Activated CD4-positive, alpha-beta T cell treated with anti-CD3 and anti-CD28 coated beads, Interleukin-2, Interleukin-4, amounts not matched to agents 100 ng/mL and 50 ng/mL, durations not matched to agents 16 hours and 8 hours (primary cell): Measurements from ENCODE around the gene HAO1.
"Not testable (repeated sequence)": the region's sequence is repeated elsewhere in the genome, so short reads cannot be mapped to it uniquely, and the experiment has no call there.

Source experiments
- DNase-seq: peaks from one replicate; pipeline ENCODE4 v3.0.0-alpha.2; 2020; ENCODE audit warnings: low spot score

Gene HAO1

DNA sequence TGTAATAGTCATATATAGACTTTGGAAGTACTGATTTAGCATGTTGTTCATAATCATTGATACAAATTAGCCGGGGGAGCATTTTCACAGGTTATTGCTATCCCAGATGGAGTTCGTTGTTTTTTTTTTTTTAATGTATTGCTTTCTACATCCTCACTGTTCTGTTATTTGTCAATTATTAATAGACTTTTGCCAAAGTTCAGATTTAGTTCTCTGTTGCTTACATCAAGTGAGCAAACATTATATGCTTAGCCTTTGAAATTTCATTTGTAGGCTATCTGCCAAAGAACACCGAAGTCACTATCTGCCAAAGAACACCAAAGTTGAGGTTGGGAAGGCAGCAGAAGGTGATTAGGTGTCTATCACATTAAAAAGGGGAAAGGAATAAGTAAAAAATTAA, at the start of gene HAO1:
HAO1 (minus strand) TSS at position 118 of the 400 bp plus-strand sequence; CDS start at position 82, 36 bp downstream.
- DNase-seq, result no peak

DNA sequence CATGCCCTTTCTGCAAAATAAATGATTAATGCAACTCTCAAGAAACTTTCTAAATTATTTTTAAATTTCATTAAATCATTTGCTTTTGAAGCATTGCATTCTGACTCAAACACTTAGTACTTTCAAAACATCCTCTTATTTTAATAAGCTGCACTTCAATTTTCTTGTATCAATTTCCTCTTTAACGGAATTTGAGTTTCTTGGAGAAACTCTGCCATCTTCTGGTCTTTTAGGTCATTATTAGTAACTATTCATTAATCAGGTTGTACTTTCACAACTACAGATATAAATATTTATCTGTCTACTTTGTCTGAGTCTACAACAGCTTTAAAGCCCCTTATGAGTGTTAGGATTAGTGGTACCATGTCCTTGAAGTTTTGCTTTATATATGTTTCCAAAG, 49.1 kb upstream of the HAO1 start:
- DNase-seq, result no peak

DNA sequence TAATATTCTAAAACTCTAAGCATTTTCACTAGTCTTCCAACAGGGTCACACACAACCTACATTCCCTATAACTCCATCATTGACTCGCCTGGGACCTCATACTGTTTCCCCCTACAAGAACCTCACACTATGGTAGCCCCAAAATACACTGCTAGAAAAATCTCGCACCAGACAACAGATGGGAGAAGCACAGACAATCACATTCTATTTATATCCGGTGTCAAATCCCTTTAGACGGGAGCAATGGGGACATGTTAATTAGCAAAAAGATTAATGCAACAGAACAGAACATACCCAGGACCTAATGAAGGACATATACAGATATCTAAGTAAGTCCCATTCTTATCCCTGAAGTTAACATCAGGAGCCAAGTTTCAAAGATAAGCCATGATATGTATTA, 45.7 kb upstream of the HAO1 start:
- no peak for DNase-seq

DNA sequence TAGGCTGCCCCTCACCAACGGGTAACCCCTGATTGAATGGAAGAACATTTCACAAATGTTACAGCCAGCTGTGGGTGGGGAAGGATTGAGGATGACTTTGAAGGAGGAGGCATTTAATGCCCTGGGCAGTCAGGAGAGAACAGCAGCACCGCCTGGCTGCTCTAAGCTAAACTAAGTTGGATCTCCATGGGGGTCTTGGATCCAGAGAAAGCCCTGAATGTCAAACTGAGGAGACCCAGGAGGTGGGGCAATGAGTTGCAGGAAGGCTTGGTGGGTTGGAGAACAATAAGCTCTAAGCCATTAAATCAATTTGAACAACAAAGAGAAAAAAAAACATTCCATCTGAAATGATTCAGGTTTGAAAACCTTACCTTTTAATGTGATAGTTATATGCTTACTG, 43.9 kb upstream of the HAO1 start:
- DNase-seq, result no peak

DNA sequence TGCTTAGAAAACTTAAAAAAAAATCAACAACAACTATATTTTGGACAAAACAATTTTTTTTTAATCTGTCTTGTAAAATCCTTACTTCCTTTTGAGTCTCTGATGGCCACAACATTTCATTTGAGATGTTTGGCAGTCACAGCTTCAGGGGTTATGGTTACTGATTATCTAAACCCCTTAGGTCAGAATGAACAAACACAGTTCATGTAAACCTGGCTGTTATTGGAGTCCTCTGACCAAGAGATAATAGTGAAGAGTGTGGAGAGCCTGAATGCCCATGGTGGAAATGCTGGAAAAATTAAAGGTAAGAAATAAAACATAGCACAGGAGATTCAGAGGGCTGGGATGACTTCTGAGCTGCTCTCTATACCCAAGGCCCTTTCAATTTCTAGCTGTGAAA, 41.1 kb upstream of the HAO1 start:
- no peak for DNase-seq

- DNase-seq, result peak; percentile 12
Measured at GRCh38 chr20:7980332-7981046, 40.2 kb upstream of the HAO1 start.

GRCh38 chr20:7977709-7978108, 37.5 kb upstream of the HAO1 start:
- DNase-seq, result no peak

DNA sequence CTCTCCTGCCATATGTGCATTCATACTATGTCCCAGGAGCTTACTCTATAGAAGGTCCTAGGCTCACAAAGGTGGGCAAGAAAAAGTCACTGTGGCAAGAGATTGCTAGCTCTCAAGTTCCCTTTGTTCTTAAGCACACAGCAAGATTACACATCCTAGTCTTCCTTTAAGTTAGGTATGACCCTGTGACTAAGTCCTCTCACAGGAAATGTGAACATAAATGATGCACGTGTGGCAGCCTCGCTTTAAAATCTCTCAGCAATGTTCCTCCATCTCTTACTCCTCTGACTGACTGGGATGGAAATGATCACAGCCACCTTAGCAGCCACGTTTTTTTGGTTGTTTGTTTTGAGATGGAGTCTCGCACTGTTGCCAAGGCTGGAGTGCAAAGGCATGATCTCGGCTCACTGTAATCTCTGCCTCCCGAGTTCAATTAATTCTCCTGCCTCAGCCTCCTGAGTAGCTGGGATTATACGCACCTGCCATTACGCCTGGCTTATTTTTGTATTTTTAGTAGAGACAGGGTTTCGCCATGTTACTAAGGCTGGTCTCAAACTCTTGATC, 35.7 kb upstream of the HAO1 start:
- no peak for DNase-seq

DNA sequence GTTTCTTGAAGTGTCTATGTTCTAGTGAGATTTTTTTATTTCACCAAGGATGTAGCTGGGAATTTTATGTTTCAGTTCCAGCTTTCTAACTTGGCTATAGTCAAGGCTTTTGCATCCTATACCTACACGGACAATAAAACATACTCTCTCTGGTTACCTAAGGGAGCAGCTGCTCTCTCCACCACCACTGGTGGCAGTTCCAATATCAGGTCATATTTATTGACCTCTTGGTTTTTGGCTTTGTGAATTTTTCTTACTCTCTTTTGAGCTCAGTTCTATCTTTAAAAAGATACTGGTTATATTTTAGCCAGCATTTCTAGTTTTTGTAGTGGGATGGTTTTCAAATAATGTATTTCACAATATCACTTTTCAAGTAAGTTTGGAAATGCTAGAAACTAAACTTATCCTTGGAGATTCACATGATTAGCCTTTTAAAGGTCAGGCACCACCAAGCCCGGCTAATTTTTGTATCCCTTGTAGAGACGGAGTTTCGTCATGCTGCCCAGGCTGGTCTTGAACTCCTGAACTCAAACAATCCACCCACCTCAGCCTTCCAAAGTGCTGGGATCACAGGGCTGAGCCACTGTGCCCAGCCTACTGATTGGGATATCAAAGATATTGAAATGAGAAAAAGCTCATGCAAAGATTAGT, 34.7 kb upstream of the HAO1 start:
- DNase-seq, result no peak

GRCh38 chr20:7971536-7972280, 31.4 kb upstream of the HAO1 start:
- no peak for DNase-seq

- DNase-seq, result no peak
Measured at GRCh38 chr20:7967199-7967844, 27.1 kb upstream of the HAO1 start.

GRCh38 chr20:7966176-7966575, 25.9 kb upstream of the HAO1 start:
- no peak for DNase-seq

DNA sequence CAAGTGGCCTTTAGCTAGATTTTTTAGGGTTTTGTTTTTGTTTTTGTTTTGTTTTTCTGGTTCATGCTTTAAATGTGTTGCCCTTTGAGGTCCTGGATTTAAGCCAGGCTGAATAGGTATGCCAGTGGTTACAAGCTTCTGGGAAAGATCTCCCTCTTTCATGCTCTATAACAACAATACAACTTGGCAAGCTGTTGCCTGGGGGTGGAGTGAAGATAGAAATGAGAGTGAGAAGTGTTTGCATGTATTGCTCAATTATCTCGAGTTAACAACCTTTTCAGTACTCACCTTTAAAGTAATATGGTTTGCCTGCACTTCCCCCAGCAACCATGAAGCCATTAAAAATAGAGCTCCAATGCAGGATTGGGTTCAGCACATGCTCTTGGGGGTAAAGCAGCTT, 19.2 kb upstream of the HAO1 start:
- no peak for DNase-seq

- DNase-seq, result not testable (repeated sequence)
Measured at GRCh38 chr20:7956561-7956960, 16.3 kb upstream of the HAO1 start.

GRCh38 chr20:7950387-7950786, 10.1 kb upstream of the HAO1 start:
- no peak for DNase-seq

- DNase-seq, result no peak
Measured at GRCh38 chr20:7943891-7944290, 3.6 kb upstream of the HAO1 start.

DNA sequence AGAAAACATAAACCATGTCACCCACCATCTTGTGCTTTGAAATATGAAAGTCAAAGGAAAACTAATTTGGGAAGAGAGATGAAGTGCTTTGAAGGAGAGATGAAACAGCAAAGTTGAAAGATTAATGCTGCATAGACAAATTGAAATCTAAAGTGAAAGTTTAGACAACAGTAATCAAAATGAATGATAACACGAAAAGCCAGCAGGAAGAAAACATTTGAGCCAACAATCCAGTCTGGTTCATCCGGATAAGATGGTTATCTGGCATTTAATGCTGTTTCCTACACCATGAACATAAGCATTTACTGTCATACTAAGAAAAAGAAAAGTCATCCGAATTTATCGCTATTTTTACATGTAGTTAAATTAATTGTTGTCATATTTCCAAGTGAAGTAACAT, 595 bp downstream of the HAO1 start:
- DNase-seq, result no peak

- DNase-seq, result no peak
Measured at GRCh38 chr20:7938058-7938457, 2.2 kb downstream of the HAO1 start.

DNA sequence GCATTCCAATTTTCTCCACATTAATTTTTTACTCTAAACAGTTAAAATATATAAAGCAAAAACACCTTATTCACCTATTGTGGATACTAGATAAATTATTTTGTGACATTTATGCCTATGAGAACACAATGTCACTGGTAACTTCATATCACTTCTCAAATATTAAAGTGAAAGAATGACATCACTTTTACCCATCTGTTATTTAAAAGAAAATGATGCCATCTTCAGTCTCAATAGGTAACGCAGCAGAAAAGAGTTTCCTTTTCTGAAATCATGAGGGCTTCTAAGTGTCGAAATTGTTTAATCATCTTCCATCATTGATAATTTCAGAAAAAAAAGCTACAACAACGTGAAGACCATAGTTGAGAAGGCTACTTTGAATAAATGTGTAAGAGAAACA, 2.9 kb downstream of the HAO1 start:
- DNase-seq, result no peak

DNA sequence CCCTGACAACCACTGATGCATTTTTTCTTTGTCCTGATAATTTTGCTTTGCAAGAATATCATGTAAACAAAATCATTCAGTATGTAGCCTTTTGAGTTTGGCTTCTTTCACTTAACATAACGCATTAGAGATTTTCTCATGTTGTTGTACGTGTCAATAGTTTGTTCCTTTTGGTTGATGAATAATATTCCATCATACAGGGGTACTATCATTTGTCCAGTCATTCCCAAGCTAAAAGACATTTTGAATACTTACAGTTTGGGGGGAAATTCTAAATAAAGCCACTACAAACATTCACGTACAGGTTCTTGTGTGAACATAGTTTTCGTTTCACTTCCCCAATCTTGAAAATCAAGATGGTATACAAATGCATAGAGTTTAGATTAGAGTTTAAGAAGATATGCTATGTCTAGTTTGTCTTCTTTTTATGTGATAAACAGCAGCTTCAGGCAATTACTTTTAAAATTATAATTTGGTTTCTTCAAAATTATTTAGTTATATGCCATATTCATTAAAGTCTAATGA, 5.2 kb downstream of the HAO1 start:
- DNase-seq, result no peak

- DNase-seq, result no peak
Measured at GRCh38 chr20:7933346-7933745, 6.9 kb downstream of the HAO1 start.

DNA sequence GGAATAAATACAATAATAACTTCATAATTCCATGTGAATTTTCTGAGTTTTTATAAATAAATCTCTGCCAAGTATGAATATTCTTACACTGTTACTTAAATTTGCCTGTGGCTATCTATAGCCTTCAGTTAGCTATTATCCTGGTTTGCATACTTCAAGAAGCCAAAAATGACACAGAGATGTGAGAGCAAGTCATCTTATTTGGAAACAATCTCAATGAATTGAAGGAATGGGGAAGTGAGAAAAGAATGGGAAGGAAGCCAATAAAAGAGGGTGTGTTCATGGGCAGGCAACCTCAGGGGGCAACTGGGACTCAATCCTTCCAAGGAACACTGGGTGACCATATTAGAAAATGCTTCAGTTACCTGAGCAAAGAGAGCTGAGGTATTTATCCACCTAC, 9.9 kb downstream of the HAO1 start:
- no peak for DNase-seq
